GM21390 (cell line): Measurements from ENCODE around the gene SLC19A1.
"Not testable (repeated sequence)": the region's sequence is repeated elsewhere in the genome, so short reads cannot be mapped to it uniquely, and the experiment has no call there.

Experiments
- ATAC-seq: cut with Tn5 transposase; IDR thresholded peaks from one replicate; pipeline ENCODE4 v1.9.1; 2021; ENCODE audit not compliant: unreplicated experiment

The SLC19A1 gene

DNA sequence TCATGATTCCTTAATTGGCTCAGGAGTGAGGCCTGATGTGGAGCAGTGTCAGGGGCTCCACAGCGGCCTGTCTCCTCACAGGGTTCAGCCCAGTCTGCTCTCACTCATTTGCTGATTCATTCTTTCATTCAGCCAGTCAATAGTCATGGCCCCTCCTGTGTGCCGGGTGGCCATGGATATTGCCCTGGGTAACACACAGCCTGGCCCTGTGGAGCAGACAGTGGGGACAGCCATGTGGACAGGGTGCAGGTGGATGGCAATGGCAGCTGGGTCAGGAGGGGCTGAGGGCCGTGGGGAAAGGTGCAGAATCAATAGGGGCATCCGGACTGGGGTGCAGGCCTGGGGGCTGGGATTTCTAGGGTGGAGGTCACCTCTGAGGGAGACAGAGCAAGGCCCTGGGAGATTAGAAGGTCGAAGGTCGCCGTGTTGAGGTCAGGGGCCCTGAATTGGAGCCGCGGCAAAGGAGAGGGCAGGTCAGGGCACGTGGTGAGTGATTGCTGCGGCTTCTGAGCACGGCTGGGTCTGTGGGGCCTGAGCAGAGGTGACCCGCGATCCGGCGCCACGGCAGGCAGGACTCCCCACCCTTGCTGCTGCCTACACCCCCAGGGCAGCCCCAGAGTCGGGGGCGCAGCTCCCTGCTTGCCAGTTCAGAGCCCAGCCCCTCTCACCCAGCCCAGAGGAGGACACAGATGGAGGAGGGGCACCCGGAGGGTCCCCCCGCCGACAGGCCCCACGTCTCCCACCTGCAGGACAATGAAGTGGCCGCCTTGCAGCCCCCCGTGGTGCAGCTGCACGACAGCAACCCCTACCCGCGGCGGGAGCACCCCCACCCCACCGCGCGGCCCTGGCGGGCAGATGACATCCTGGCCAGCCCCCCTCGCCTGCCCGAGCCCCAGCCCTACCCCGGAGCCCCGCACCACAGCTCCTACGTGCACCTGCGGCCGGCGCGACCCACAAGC lies 33.4 kb downstream of the SLC19A1 start:
- no peak for ATAC-seq

DNA sequence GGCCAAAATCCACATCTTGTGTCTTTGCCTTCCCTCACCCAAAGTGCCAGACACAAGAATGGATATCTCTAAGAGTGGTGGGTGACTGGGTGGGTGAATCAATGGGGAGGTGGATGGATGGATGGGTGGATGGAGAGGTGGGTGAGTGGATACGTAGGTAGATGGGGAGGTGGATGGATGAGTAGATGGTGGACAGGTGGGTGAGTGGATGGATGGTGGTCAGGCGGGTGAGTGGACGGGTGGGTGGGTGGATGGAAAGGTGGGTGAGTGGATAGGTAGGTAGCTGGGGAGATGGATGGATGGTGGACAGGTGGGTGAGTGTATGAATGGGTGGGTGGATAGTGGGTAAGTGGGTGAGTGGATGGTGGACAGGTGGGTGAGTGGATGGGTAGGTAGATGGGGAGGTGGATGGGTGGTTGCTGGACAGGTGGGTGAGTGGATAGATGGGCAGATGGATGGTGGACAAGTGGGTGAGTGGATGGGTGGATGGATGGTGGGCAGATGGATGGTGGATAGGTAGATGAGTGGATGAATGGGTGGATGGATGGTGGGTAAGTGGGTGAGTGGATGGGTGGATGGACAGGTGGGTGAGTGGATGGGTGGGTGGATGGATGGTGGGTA lies 34.2 kb downstream of the SLC19A1 start:
- no peak for ATAC-seq

DNA sequence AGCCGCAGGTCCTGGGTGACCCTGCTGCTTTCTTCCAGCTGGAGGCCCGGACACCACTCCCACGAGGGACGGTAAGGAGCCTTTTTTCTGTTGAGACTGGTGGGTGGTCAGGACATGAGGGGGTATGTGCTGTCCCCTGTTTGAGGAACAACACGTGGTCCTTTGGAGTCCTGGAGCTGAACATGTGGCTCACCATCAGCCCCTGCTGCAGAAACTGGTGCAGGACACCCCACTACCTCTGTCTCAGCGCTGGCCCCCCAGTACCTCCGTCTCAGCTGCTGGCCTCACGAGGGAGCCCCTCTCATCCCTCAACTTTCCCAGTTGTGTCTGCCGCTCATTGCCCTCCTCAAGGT lies 34.7 kb downstream of the SLC19A1 start:
- ATAC-seq = no peak

DNA sequence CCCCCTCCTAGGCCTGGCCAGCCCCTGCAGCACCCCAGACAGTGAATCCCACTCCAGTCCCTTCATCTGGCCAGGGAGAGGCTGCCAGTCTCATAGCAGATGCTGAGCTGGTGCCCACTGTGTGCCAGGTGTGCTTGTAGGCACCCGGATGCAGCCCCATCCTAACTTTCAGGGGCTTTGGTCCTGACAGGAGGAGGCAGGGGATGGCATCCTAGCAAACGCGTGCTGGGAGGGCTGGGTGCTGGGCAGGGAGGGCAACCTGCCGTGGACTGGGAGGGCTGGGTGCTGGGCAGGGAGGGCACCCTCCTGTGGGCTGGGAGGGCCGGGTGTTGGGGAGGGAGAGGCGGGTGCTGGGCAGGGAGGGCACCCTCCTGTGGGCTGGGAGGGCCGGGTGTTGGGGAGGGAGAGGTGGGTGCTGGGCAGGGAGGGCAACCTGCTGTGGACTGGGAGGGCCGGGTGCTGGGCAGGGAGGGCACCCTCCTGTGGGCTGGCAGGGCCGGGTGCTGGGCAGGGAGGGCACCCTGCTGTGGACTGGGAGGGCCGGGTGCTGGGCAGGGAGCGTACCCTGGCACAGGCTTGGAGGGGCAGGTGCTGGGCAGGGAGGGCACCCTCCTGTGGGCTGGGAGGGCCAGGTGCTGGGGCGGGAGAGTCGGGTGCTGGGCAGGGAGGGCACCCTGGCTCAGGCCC lies 35.3 kb downstream of the SLC19A1 start:
- ATAC-seq = no peak

DNA sequence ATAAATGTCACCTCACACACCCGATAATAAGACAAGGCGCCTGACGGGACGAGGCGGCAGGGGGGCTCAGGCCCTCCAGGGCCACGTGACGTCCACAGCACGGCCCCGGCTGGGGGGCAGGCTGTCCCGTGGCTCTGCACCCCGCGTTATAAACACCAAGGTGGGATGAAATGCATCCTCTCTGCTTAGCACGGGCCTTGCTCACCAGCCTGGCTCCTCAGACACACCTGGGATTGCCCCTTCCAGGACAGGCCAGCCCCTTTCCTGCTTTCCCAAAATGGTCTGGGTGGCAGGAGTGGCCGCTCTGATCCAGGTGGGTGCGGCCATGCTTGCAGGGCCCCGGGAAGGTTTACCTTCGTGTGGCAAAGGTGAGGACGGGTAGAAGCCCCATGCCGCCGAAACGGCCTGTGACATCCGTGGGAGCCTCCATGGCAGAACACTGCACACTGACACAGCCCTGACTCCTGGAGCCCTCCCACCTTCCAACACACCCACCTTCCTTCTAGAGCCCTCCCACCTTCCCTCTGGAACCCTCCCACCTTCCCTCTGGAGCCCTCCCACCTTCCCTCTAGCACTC lies 35.9 kb downstream of the SLC19A1 start:
- no peak for ATAC-seq

DNA sequence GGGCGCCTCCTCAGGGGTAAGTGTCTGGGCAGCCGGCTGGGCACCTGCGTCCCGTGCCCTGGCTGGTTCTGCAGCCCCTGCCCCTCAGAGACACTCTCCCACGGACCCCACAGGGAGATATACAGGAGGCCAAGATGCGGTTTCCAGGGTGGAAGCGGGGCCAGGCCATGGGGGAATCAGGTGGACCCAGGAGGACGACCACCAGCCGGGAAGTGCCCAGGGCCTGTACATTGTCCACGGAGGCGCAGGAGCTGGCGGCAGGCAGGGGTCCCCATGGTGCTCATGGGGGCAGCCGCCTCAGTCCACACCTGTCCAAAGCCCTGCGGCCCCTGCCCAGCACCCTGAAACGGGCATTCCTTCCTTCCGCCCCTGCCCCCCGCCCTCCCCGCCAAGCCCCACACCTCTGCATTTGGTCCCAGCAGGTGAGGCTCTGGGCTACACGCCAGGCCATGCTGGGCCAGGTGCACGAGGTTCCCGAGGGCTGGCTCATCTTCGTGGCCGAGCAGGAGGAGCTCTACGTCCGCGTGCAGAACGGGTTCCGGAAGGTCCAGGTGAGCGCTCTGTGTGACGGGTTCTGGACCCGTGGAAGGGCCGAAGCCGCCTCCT lies 36.7 kb downstream of the SLC19A1 start:
- ATAC-seq = no peak

DNA sequence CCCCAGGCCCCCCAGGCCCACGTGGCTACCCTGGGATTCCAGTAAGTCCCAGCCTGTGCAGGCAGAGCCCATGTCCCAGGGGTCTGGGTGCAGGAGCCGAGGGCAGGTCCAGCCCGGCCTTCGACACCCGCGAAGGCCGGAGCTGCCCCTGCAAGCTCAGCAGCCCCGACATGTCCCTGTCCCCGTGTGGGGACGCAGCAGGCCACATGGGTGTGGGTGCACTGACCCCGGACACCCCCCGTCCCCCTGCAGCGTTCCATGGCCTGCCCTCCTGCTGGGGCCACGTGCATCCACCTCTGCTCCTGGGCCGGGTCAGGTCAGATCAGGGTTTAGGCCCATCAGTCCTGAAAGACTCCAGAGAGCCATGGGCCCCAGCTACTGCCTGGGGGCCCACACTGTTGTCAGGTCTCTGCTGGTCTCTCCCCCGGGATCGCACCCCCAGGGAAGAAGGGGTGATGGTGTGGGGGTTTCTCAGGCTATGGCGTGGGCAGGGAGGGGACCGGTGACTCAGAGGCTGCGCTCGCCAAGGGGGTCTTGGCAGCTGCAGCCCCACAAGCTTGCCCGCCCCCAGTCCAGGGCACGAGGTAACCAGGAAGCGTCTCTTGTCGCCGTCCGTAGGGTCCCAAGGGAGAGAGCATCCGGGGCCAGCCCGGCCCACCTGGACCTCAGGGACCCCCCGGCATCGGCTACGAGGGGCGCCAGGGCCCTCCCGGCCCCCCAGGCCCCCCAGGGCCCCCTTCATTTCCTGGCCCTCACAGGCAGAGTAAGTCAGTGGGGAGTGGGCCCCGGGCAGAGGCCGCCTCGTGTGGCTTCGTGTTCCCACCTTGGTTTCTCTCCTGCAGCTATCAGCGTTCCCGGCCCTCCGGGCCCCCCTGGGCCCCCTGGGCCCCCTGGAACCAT lies 37.5 kb downstream of the SLC19A1 start:
- ATAC-seq = no peak

DNA sequence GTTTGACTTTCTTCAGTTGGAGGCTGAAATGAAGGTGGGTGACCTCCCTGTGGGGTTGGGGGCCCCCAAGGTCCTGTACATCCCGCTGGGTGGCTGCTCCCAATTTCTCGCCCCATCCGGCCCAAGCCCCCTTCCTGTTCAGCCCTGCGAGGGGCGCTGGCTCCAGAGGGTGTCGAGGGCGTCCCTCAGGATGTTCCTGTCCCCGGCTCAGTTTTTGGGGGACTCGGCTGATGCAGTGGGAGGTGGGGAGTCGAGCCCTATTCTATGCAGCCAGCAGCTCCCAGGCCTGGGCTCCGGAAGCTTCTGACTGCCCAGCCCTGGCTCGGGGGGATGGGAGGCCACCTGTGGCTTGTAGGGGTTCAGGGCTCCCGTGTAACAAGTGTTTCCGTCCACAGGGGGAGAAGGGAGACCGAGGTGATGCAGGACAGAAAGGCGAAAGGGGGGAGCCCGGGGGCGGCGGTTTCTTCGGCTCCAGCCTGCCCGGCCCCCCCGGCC lies 38.2 kb downstream of the SLC19A1 start:
- ATAC-seq = no peak

DNA sequence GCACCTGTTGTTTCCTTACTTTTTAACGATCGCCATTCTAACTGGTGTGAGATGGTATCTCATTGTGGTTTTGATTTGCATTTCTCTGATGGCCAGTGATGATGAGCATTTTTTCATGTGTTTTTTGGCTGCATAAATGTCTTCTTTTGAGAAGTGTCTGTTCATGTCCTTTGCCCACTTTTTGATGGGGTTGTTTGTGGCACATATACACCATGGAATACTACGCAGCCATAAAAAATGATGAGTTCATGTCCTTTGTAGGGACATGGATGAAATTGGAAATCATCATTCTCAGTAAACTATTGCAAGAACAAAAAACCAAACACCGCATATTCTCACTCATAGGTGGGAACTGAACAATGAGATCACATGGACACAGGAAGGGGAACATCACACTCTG lies 39.0 kb downstream of the SLC19A1 start:
- not testable (repeated sequence) for ATAC-seq

DNA sequence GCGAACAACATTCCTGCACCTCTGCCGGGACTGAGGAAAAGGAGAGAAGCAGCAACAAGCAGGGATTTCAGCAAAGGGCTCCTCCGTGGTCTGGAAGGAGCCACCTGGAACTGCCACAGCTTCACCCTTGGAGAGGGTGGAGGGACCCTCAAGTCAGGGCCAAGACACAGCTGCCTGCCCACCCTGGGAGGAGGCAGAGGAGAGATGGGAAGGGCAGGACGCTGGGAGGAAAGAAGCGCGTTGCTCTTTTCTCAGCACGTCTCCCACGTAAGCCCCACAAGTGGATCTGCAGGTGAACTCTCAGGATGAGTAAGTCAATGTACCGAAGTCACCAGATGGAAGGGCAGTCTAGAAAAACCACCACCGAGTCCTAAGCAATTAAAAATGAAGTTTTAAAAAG lies 39.6 kb downstream of the SLC19A1 start:
- ATAC-seq = no peak

DNA sequence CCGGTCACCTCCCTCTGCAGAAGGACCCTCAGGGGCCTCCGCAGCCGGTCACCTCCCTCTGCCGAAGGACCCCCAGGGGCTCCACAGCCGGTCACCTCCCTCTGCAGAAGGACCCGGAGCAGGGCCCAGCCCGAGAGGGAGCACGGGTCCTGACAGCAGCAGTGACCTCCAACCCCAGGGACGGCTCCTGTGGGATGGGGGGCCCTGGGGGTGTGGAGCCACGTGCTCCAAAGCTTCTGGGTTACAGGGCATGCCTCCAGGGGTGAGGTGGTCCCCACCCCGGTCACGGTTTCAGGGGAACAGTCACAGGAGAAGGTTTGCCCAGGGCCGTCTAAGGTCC lies 40.3 kb downstream of the SLC19A1 start:
- ATAC-seq = no peak

DNA sequence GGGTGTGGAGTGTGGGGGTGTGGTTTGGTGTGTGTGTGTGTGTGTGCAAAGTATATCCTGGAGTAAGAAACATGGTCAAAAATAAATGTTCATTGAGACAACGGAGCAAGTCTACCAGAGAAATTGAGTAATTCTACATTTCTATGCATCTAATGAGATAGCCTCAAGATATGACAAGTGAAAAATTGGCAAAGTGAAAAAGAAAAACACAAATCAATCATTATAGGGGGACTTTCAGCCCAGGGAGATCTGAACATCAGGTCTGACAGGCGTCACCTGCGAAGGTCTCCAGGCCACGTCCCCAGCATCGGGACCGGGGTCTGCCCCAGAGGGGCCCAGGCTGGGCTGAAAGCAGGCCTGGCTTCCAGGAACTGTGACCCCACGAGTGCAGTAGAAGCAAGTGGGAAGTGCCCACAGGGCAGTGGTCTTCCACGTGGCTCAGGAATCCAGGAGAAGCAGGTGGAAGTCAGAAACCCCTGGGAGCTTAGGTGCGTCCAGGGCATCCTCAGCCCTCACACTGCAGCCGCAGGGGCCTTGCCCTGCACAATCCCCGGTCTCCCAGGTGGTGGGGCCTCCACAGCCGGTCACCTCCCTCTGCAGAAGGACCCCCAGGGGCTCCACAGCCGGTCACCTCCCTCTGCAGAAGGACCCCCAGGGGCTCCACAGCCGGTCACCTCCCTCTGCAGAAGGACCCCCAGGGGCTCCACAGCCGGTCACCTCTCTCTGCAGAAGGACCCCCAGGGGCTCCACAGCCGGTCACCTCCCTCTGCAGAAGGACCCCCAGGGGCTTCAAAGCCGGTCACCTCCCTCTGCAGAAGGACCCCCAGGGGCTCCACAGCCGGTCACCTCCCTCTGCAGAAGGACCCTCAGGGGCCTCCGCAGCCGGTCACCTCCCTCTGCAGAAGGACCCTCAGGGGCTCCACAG lies 40.9 kb downstream of the SLC19A1 start:
- not testable (repeated sequence) for ATAC-seq

DNA sequence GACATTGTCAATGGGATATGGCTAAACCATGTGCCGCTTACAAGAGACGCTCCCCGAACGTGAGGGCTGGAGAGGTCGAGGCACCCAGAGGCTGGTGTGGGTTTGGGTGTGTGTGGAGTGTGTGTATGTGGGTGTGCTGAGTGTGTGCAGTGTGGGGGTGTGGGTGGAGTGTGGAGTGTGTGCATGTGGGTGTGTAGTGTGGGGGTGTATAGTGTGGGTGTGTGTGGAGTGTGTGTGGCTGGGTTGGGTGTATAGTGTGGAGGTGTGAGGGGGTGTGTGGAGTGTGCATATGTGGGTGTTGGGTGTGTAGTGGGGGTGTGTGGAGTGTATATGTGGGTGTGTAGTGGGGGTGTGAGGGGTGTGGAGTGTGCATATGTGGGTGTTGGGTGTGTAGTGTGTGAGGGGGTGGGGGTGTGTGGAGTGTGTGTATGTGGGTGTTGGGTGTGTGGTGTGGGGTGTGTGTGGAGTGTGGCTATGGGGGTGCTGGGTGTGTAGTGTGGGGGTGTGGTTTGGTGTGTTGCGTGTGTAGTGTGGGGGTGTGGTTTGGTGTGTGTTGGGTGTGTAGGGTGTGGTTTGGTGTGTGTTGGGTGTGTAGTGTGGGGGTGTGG lies 42.2 kb downstream of the SLC19A1 start:
- ATAC-seq = no peak

DNA sequence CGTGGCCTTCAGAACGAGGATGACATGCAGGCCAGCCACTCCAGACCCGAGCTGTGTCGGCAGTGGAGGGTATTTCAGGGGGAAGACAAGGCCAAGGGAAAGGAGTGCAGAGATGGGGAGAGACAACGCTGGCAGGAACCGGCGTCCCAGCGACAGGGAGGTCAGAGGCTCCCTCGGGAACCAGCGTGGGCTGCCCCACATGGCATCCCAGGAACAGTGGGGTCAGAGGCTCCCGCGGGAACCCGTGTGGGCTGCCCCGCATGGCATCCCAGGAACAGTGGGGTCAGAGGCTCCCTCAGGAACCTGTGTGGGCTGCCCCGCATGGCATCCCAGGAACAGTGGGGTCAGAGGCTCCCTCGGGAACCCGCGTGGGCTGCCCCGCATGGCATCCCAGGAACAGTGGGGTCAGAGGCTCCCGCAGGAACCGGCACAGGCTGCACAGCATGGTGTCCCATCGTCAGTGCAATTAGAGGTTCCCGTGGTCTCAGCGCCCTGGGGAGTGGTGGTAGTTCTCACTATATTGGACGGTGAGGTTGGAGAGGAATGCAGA lies 43.0 kb downstream of the SLC19A1 start:
- ATAC-seq = no peak

DNA sequence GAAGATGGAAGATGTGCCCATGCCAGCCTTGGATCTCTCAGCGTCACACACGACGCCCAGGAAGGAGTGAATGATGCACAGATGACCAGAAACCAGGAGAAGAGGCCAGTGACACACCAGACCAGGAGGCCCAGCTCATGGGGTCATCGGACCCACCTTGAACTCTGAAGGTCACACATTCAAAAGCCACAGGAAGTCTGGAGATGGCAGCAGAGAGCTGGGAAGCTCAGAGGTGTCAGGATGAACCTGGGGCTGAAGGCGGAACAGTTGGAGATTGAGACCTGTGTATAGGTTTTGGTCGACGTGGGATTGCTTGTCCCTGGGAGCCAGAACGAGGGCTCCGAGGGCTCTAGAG lies 43.6 kb downstream of the SLC19A1 start:
- no peak for ATAC-seq

DNA sequence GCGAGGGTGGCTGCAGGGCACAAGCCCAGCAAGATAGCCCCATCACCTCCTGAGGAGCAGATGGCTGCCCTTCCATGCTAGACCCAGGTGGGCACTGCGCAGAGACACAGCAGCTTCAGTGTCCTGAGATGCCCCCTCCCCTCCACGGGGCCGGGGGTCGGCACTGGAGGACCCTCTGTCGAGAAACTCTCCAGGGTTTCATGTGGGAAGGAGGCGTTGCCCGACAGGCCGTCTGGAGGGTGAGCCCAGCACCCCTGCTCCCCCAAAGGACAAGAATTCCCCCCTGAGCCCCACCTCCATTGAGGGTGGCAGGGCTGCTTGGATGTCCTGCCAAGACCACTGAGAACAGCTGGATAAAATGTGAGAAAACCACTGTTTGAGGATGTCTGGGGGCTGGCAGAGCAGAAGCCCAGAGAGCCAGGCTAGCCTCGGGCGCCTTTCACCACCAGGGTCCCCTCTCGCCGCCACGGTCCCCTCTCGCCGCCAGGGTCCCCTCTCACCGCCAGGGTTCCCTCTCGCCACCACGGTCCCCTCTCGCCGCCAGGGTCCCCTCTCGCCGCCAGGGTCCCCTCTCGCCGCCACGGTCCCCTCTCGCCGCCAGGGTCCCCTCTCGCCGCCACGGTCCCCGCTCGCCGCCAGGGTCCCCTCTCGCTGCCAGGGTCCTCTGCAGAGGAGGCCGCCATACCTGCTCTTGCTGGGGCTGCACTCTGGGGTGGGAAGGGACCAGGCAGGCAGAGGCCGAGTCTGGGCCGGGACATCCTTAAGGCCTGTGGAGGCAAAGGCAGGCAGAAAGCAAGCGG lies 44.2 kb downstream of the SLC19A1 start:
- ATAC-seq = no peak

DNA sequence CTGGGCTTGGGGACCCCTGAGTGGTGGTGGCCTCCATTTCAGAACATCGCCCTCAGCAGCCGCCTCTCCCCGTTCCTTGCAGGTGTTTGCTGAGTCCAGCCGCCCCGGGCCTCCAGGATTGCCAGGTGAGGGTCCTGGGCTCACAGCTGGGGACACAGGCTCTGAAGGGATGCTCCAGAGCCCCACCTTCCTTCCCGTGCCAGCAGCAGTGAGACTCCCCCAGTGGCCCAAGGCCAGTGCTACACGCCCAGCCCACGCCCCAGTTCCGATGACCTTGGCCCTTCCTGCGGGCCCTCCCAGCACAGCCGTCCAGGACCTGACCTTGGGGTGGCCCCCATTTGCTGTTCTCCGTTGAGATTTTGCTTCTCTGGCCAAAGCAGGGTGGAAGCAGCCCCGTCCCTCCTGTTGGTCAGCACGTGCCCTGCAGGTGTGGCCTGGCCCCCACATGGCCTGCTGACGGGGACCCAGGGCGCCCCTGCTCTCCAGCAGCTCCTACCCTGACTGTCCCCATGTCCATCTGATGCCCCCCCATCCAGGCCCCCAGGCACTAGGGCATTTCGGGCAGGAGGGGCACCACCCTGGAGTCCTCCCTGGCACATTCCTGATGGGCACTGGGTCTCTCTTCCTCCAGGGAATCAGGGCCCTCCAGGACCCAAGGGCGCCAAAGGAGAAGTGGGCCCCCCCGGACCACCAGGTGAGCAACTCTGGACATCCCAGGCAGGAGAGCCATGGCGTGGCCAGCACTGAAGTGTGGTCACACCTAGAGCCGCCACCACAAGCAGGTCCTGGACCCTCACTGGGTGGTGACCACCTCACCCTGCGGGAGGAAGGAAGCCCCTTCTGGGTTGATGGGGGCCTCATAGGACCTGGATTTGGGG lies 45.0 kb downstream of the SLC19A1 start:
- ATAC-seq = no peak
